ENCODE measurements around the gene CIAO2A.

- TF ChIP-seq CTCF (conservative IDR thresholded peaks at IDR 0.05; ENCODE audit: low read length): no peak
- no peak for TF ChIP-seq EZH2phosphoT487 (IDR thresholded peaks at IDR 0.05; ENCODE audit: borderline replicate concordance, low read depth, low read length)
Measured at GRCh38 chr15:64058279-64058678, 35.4 kb downstream of the CIAO2A start.
